Testis (tissue), 3 donors: ENCODE results near the gene DUSP3. TPM values are rescaled to one million over a fixed set of nuclear protein-coding genes. Genes with fewer than 3 reads are reported as not detected.

Experiments
- DNase-seq: peaks from one replicate; pipeline ENCODE4 v3.0.0-alpha.2; 2019
- H3K27ac ChIP-seq, 2 donors: fragments of 200-600 bp; sonication (generic); one replicate each; pipeline ENCODE4 v1.5.1; 2019
- H3K27me3 ChIP-seq: fragments of 200-600 bp; sonication (generic); one replicate; pipeline ENCODE4 v1.5.1; 2019
- H3K36me3 ChIP-seq: fragments of 200-600 bp; sonication (generic); one replicate; pipeline ENCODE4 v1.5.1; 2017; ENCODE audit warnings: low read depth; ENCODE audit errors: missing control alignments
- H3K4me1 ChIP-seq: fragments of 200-600 bp; sonication (generic); one replicate; pipeline ENCODE4 v1.5.1; 2019
- H3K4me3 ChIP-seq, 2 donors: fragments of 200-600 bp; sonication (generic); one replicate each; pipeline ENCODE4 v1.5.1; 2017 to 2019
- H3K9me3 ChIP-seq: fragments of 200-600 bp; sonication (generic); one replicate; pipeline ENCODE4 v1.5.1; 2017
- CTCF ChIP-seq, 3 experiments: fragments of 450-650 bp in 2 of 3; fragments of 200-600 bp in 1 of 3; sonication (generic) in 1 of 3; IDR thresholded peaks; one replicate each; pipeline ENCODE4 v1.5.1; 2016 to 2019; ENCODE audit warnings: antibody characterized with exemption in 3 of 3, mild to moderate bottlenecking in 2 of 3, moderate library complexity in 1 of 3
- POLR2A ChIP-seq: fragments of 450-650 bp; IDR thresholded peaks from one replicate; pipeline ENCODE4 v1.6.1; 2017; ENCODE audit warnings: antibody characterized with exemption, mild to moderate bottlenecking, moderate library complexity
- WGBS, 2 donors: methylation state at CpG; one replicate each; pipeline ENCODE4 v1.1.5; 2018; 5-methylcytosine and 5-hydroxymethylcytosine counted together
- intact Hi-C: fragments of 100-400 bp; cut with DNase I; formaldehyde crosslinking; loops from one replicate; pipeline ENCODE4 v1.15.1; 2023; ENCODE audit warnings: low total_unique reads
- polyA plus RNA-seq: library from polyadenylated mRNA; stranded (reverse); fragments of 350-450 nt; fragmentation: Illumina TruSeq; extraction: RNeasy Lipid Tissue Mini Kit (QIAGEN cat#74804); gene quantifications from one replicate; pipeline ENCODE4 v1.2.3, GENCODE V29; 2014; ENCODE audit warnings: low read depth, low replicate concordance; ENCODE audit not compliant: insufficient read depth
- total RNA-seq, 2 donors: library from RNA; depleted of rRNA; stranded (reverse); fragments of >200 nt; gene quantifications; one replicate each; pipeline ENCODE4 v1.2.3, GENCODE V29; 2016

DUSP3 gene
- total and polyA plus RNA-seq, 3 donors from 2014 or later: 54.8 to 75.1 (median 59.2) TPM

DNA sequence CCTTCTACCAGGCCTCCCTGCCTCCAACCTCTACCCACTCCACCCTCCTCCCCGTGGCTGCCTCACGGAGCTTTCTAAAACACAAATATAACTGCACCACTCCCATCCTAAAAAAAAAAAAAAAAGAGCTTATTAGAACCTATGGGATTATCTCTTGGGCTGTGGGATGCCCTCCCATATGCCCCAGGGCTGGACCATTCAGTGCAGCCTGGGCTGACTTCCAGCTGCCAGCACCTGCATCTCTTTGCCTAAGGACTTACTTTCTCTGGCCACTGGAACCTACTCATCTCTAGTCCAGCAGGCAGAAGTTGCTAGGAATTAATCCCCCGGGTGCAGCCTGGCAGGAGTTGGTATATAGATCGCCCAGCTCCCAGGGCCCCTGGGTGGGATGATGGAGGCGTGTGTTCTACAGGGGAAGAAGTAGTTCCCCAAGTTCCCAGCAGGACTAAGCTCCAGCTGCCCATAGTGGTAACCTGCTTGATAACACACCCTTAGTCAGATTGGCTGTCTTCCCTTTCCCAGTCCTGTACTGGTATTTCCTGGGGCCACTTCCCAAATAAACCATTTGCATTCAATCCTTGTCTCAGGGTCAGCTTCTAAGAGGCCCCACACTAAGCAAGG is 43.9 kb upstream of the DUSP3 start:
- DNase-seq: no peak
- no peaks in the 10 kb centered on the region for H3K9me3 ChIP-seq
- no peaks in the 10 kb centered on the region for H3K4me1 ChIP-seq
- intact Hi-C loops: no loop called here
- no peaks in the 10 kb centered on the region for H3K36me3 ChIP-seq
- TF ChIP-seq POLR2A (no peak), CTCF (IDR thresholded peaks at IDR 0.05) (no peak)
- no peak overlapping the region for H3K4me3 ChIP-seq
- peak overlapping the region in 1 of 2 donors; percentile 18 for H3K27ac ChIP-seq
- no peaks in the 10 kb centered on the region for H3K27me3 ChIP-seq
- WGBS, 2 donors: 81 to 92% methylated on average over 5 of the region's 5 CpGs

- Histone ChIP-seq H3K36me3 (no peaks in the 10 kb centered on the region), H3K27ac (no peak overlapping the region), H3K9me3 (no peaks in the 10 kb centered on the region), H3K4me3 (no peak overlapping the region), H3K4me1 (no peaks in the 10 kb centered on the region), H3K27me3 (no peaks in the 10 kb centered on the region)
- 88 to 93% methylated on average over 6 to 14 of the region's 14 CpGs for WGBS, 2 donors
- TF ChIP-seq CTCF (IDR thresholded peaks at IDR 0.05): no peak
- no peak for TF ChIP-seq POLR2A
- intact Hi-C loops: no loop called here
- DNase-seq: no peak
Observed at GRCh38 chr17:43820759-43821158, 42.0 kb upstream of the DUSP3 start.

DNA sequence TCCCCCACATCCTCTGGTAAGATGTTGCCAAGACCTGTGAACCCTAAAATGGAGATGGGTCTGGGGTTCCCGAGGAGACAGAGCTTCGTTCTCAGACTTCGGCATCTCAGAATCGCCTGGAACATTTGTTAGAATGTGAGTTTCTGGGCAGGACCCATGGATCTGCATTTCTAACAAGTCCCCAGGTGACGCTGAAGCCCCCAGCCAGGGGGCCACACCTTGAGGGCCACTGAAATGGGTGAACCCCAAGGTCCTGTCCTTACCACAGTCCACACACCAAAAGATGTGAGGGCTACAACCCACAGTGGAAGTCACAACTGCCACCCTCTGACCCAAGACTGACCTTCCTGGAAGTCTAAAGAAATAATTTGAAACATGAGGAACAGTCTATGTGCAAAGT is 40.2 kb upstream of the DUSP3 start:
- DNase-seq: no peak
- no peaks in the 10 kb centered on the region for H3K4me1 ChIP-seq
- WGBS, 2 donors: 94 to 95% methylated on average over 4 to 5 of the region's 5 CpGs
- no peak for TF ChIP-seq CTCF (IDR thresholded peaks at IDR 0.05)
- intact Hi-C loops: no loop called here
- no peak overlapping the region for H3K27ac ChIP-seq
- no peaks in the 10 kb centered on the region for H3K36me3 ChIP-seq
- H3K9me3 ChIP-seq: no peaks in the 10 kb centered on the region
- H3K27me3 ChIP-seq: no peaks in the 10 kb centered on the region
- H3K4me3 ChIP-seq: no peak overlapping the region

DNA sequence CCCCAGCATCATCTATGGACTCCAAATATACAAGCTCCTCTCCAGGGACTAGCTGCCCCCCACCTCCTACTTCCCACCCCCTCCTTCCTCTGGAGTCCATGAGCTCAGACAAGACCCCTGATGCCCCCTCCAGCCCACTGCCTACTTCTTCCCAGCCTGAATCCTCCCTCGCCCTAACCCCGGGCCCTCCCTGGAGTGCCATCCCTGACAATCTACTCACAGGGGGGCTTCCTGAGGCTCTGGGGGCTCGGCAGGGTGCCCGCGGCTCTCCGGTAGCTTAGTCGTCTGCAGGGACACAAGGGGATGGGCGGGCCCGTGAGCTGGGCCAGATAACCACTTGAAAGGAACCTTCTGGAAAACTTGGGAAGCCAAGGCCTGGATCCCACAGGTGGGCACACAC is 39.0 kb upstream of the DUSP3 start:
- no peak overlapping the region for H3K27ac ChIP-seq
- no peak for DNase-seq
- no peaks in the 10 kb centered on the region for H3K4me1 ChIP-seq
- H3K9me3 ChIP-seq: no peaks in the 10 kb centered on the region
- WGBS, 2 donors: 95 to 97% methylated on average over 5 to 9 of the region's 9 CpGs
- intact Hi-C loops: no loop called here
- H3K36me3 ChIP-seq: no peaks in the 10 kb centered on the region
- no peak for TF ChIP-seq CTCF (IDR thresholded peaks at IDR 0.05)
- no peak for TF ChIP-seq POLR2A
- H3K27me3 ChIP-seq: no peaks in the 10 kb centered on the region
- no peak overlapping the region for H3K4me3 ChIP-seq
